ENCODE measurements around the gene HSPB1.

Gene HSPB1

DNA sequence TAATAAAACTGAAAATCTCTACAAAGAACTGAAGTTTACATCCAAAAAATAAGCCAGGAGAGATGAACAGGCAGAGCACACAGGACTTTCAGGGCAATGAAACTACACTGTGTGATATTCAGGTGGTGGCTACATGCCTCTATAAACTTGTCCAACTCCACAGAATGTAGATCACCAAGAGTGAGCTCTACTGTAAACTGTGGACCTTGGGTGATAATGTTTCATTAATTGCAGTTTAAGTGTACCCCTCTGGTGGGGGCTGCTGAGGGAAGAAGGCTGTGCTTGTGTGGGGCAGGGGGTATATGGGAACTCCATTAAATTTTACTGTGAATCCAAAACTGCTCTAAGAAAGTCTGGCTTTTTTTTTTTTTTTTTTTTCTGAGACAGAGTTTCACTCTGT is 33.6 kb downstream of the HSPB1 start:
- no peak for DNase-seq

- DNase-seq = no peak
Observed at GRCh38 chr7:76337147-76337546, 34.7 kb downstream of the HSPB1 start.

DNA sequence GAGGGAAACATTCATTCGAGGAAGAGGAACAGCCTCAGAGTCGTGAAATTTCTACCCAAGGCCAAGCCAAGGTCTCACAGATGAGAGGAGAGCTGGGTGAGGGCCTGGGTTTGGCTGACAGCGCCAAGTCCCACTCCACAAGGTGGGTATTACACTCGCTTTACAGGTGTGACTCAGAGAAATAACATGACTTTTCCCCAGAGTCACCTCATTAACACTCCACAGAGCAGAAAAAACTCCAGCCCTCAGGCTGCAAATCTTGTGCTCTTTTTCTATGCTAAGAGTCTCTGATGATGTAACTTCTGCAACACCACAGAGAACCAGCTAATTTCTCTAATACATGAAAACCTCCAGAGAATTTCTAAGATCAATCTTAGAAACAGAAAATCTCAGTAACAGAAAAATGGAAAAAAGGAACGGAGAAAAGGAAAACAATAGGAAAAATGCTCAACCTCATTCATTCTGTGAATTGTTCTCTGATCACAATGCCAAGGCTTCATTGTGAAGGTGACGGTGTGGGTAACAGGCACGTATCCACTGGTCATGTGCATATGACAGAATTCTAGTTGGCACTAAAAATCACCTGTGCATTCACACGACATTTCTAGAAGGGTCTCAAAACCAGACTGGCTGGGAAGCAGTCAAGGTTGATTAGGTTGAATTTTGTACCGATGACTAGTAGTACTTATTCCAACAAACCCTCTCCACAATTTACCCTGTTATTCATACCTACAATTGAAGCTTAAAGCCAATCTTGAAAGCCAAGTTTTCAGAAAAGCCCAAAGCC is 36.0 kb downstream of the HSPB1 start:
- no peak for DNase-seq

DNA sequence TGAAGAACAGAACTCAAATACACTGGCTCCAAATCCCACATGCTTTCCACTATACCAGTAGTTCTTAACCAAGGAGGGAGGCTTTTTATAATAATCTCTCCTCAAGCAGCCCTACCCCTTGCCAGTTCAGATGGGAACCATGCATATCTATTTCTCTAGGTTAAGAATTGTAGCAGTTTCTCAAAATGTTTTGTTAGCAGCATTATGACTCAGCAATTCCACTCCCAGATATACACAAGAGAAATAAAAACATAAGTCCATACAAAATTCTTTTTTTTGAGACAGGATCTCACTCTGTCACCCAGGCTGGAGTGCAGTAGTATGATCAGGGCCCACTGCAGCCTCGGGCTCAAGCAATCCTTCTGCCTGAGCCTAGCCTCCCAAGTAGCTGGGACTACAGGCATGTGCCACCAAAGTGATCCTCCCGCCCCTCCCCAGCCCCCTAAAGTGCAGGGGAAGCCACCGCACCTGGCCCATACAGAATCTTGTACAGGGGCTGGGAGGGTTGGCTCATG is 38.2 kb downstream of the HSPB1 start:
- DNase-seq = no peak

- DNase-seq = no peak
Observed at GRCh38 chr7:76342222-76342621, 39.7 kb downstream of the HSPB1 start.

GRCh38 chr7:76343294-76343930 is 40.9 kb downstream of the HSPB1 start:
- DNase-seq = no peak

- no peak for DNase-seq
Observed at GRCh38 chr7:76343931-76344321, 41.5 kb downstream of the HSPB1 start.

DNA sequence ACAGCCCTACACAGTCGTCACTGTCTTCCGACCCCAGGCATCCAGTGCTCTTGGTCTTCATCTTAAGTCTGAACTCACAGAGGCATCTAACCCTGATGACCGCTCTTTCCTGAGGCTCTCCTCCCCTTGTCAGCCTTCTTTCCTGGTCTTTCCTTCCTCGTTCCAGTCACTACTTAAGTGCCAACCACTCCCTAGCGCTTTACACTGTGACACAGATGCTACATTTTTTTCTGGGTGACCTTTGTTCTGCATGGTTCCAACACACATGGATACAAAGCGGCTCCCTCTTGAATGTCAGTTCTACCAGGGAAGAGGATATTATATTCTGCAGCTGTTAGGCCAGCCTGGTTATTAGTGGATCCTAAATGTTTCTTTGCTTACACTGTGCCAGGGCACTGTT is 43.6 kb downstream of the HSPB1 start:
- DNase-seq = no peak

DNA sequence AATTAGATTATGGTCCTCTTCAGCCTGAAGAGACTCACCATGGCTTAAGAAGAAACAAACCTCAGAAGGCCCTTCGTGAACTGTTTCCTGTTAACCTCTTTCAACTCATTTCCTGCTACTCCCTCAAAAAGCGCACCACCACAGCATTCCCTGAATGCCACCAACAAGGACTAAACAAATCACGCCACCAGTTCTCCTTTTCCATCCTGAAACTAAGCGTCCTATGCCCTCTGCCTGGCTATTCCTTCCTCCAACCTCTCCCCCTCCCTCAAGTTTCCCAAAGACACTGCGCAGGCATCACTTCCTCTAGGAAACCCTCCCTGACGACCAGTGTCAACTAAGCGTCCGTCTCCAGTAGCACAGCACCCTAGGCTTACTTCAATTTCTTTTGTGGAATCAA is 44.3 kb downstream of the HSPB1 start:
- no peak for DNase-seq

DNA sequence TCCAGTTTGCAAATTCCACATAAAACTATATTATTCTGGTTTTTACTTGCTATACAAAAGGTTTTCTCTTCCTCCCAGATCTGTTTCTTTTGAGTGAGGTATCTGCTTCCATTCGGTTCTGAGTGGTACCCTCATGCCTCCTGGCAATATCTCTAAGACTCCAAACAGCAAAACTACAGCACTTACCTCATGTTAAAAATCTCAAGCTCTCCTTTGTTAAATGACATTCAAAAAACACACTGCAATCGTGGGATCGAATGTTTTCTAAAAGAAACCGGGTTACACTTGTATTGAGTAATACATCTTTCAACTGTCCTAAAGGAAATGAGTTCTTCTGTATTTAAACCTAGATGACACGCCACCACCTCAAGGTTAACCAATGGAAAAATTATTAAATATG is 45.2 kb downstream of the HSPB1 start:
- DNase-seq = no peak

DNA sequence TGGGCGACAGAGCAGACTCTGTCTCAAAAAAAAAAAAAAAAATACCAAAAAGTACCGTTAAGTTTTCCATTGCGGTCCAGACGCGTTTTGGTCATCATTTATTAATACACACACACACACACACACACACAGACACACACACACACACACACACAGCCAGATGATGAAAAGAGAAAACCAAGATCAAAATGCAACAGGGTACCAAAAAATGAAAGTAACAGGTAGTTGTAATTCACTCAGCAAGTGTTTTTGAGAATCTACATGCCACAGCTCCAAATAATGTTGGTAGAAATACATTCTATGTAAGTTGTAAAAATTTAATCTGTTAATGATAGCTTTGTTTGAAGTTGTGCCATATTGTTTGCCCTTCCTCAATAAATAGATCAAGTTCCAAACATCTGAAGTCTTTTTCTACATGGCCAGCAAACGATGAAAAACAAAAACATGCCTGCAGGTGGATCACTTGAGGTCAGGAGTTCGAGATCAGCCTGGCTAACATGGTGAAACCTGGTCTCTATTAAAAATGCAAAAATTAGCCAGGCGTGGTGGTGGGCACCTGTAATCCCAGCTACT is 46.9 kb downstream of the HSPB1 start:
- DNase-seq = no peak

- no peak for DNase-seq
Observed at GRCh38 chr7:76351372-76351771, 48.9 kb downstream of the HSPB1 start.

DNA sequence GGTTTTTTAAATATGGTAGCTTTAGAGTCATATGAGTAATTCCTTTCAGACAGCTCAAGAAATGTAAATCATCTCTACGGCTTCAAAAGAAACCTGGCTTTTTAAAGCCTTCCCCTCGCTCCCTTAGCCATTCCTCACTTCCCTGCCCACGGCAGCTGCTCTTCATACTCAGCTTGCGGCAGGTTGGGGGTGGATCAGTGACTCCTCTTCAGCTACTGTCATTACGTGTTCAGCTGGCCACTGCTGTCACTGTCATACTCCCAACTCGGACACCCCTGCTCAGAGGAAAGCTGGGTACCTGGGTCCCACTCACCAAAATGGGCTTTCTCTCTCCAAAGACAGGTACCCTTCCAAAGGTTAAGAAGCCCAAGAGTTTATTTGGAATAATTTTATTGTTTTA is 49.7 kb downstream of the HSPB1 start:
- no peak for DNase-seq

DNA sequence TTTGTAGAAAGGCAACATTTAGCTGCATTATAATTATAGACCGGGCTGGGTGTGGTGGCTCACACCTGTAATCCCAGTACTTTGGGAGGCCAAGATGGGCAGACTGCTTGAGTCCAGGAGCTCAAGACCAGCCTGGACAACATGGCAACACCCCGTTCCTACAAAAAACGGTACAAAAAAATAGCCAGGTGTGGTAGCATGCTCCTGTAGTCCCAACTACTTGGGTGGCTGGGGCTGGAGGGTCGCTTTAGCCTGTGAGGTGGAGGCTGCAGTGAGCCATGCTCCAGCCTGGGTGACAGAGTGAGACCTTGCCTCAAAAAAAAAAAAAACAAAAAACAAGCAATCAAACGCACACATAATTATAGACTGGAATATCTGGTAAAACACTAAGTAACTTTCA is 51.3 kb downstream of the HSPB1 start:
- no peak for DNase-seq

All from AML-193 (cell line).